A673 (cell line): ENCODE results near the gene RILPL2. TPM values are rescaled to one million over a fixed set of nuclear protein-coding genes. Genes with fewer than 3 reads are reported as not detected.
"Not testable (repeated sequence)": the region's sequence is repeated elsewhere in the genome, so short reads cannot be mapped to it uniquely, and the experiment has no call there.

ENCODE experiments used
- BruUV-seq: library from RNA; stranded (reverse); fragments of 400-500 nt; replicated peaks from 2 replicates; lab custom pipeline; 2021; lab: Mats Ljungman, UMichigan
- CTCF ChIA-PET: fragments of 300-600 bp; sonication (Branson Sonifier 250); formaldehyde crosslinking; loops from one replicate; lab custom pipeline; 2022; ENCODE audit warnings: antibody characterized with exemption; lab: Charles Lee
- POLR2A ChIA-PET: fragments of 300-600 bp; sonication (Branson Sonifier 250); formaldehyde crosslinking; loops from one replicate; lab custom pipeline; 2022; ENCODE audit warnings: antibody characterized with exemption; ENCODE audit not compliant: low non-redundant PET; lab: Charles Lee
- DNase-seq: peaks from one replicate; pipeline ENCODE4 v3.0.0-alpha.2; 2015; ENCODE audit warnings: low spot score
- H3K27ac ChIP-seq: fragments of 200-600 bp; sonication (generic); 2 replicates; pipeline ENCODE4 v1.5.1; 2016; ENCODE audit warnings: mixed run types, low read depth, mild to moderate bottlenecking, mixed read lengths, antibody characterized with exemption, low read length; ENCODE audit not compliant: poor library complexity, severe bottlenecking
- H3K27me3 ChIP-seq: fragments of 200-600 bp; sonication (generic); replicated peaks from 2 replicates; pipeline ENCODE4 v1.6.1; 2017; ENCODE audit warnings: mixed run types, low read depth, mild to moderate bottlenecking, mixed read lengths, antibody characterized with exemption, low read length; ENCODE audit not compliant: insufficient read depth, poor library complexity
- H3K36me3 ChIP-seq: fragments of 200-600 bp; sonication (generic); 2 replicates; pipeline ENCODE4 v1.6.1; 2016; ENCODE audit warnings: mixed run types, mild to moderate bottlenecking, mixed read lengths, antibody characterized with exemption, low read length; ENCODE audit not compliant: insufficient read depth, poor library complexity, severe bottlenecking
- H3K4me1 ChIP-seq: fragments of 200-600 bp; sonication (generic); 2 replicates; pipeline ENCODE4 v1.6.1; 2017; ENCODE audit warnings: mixed run types, mild to moderate bottlenecking, mixed read lengths, antibody characterized with exemption, low read length; ENCODE audit not compliant: insufficient read depth, poor library complexity, severe bottlenecking
- H3K4me3 ChIP-seq: fragments of 200-600 bp; sonication (generic); 2 replicates; pipeline ENCODE4 v1.5.1; 2016; ENCODE audit warnings: low read depth, mixed run types, mild to moderate bottlenecking, mixed read lengths, low read length; ENCODE audit not compliant: poor library complexity, severe bottlenecking
- H3K9me3 ChIP-seq: fragments of 200-600 bp; sonication (generic); 2 replicates; pipeline ENCODE4 v1.6.1; 2016; ENCODE audit warnings: mixed run types, low read depth, mild to moderate bottlenecking, mixed read lengths, antibody characterized with exemption, low read length; ENCODE audit not compliant: poor library complexity, severe bottlenecking
- CTCF ChIP-seq: fragments of 300-800, 200-600 bp; sonication (generic); conservative IDR thresholded peaks from 2 replicates; pipeline ENCODE4 v1.5.1; 2017; ENCODE audit warnings: low read depth, mild to moderate bottlenecking, antibody characterized with exemption, low read length, moderate library complexity, mixed read lengths
- EZH2 ChIP-seq: fragments of 200-600 bp; sonication (generic); IDR thresholded peaks from 2 replicates; pipeline ENCODE4 v1.6.1; 2017; ENCODE audit warnings: borderline replicate concordance, low read depth, mild to moderate bottlenecking, mixed read lengths, antibody characterized with exemption, low read length; ENCODE audit not compliant: poor library complexity, severe bottlenecking
- intact Hi-C: fragments of 100-400 bp; cut with micrococcal nuclease; formaldehyde crosslinking; loops from one replicate; pipeline ENCODE4 v1.10.0; 2022; ENCODE audit not compliant: unreplicated experiment
- total RNA-seq: library from RNA; stranded (reverse); gene quantifications from 2 replicates; pipeline ENCODE4 v1.2.3, GENCODE V29; 2021

Gene RILPL2
- total RNA-seq, 1 experiment from 2014 or later: 1.7 TPM

- H3K27ac ChIP-seq: no peak overlapping the region
- no peaks in the 10 kb centered on the region for H3K27me3 ChIP-seq
- no TSS peak for BruUV-seq
- DNase-seq: no peak
- no peak overlapping the region for H3K4me3 ChIP-seq
- no peaks in the 10 kb centered on the region for H3K36me3 ChIP-seq
- H3K9me3 ChIP-seq: no peaks in the 10 kb centered on the region
- TF ChIP-seq CTCF (no peak), EZH2 (no peak)
- H3K4me1 ChIP-seq: no peaks in the 10 kb centered on the region
- ChIA-PET CTCF (no interaction called here), POLR2A (interaction anchor here (0.7 kb wide), 1 partner anchor 22 kb away, joined by 16 read pairs; no protein-coding TSS in a partner anchor)
- intact Hi-C loops: no loop called here
Measured at GRCh38 chr12:123427036-123427769, 9.3 kb downstream of the RILPL2 start.

GRCh38 chr12:123421314-123421713 is 15.2 kb downstream of the RILPL2 start:
- ChIA-PET CTCF (no interaction called here), POLR2A (no interaction called here)
- Histone ChIP-seq H3K27me3 (no peaks in the 10 kb centered on the region), H3K9me3 (no peaks in the 10 kb centered on the region), H3K36me3 (no peaks in the 10 kb centered on the region), H3K27ac (no peak overlapping the region), H3K4me1 (no peaks in the 10 kb centered on the region), H3K4me3 (no peak overlapping the region)
- no TSS peak for BruUV-seq
- intact Hi-C loops: no loop called here
- no peak for DNase-seq
- TF ChIP-seq CTCF (no peak), EZH2 (no peak)

GRCh38 chr12:123410041-123410412 is 26.5 kb downstream of the RILPL2 start:
- no peaks in the 10 kb centered on the region for H3K27me3 ChIP-seq
- peaks cover 28% of the 10 kb centered on the region for H3K36me3 ChIP-seq
- intact Hi-C loops: no loop called here
- CTCF ChIA-PET: no interaction called here
- TF ChIP-seq CTCF (no peak), EZH2 (no peak)
- H3K4me1 ChIP-seq: no peaks in the 10 kb centered on the region
- H3K27ac ChIP-seq: no peak overlapping the region
- DNase-seq: no peak
- POLR2A ChIA-PET: no interaction called here
- no peak overlapping the region for H3K4me3 ChIP-seq
- BruUV-seq: no TSS peak
- H3K9me3 ChIP-seq: no peaks in the 10 kb centered on the region

- H3K4me3 ChIP-seq, H3K9me3 ChIP-seq, DNase-seq, H3K4me1 ChIP-seq, H3K27me3 ChIP-seq, intact Hi-C loops, H3K27ac ChIP-seq, BruUV-seq, CTCF ChIA-PET: not testable (repeated sequence)
- POLR2A ChIA-PET: interaction anchor here (0.7 kb wide), 1 partner anchor 18 kb away, joined by 13 read pairs; no protein-coding TSS in a partner anchor
- peaks cover 34% of the 10 kb centered on the region for H3K36me3 ChIP-seq
Measured at GRCh38 chr12:123409284-123410040, 27.0 kb downstream of the RILPL2 start.

- BruUV-seq: TSS peak; percentile 55
Measured at GRCh38 chr12:123408619-123409018, 27.9 kb downstream of the RILPL2 start.

More at GRCh38 chr12:123408619-123409018, 27.9 kb downstream of the RILPL2 start:
- H3K27ac ChIP-seq, H3K27me3 ChIP-seq, CTCF ChIA-PET, H3K4me3 ChIP-seq, H3K9me3 ChIP-seq, DNase-seq, H3K4me1 ChIP-seq, intact Hi-C loops, POLR2A ChIA-PET: not testable (repeated sequence)
- peaks cover 42% of the 10 kb centered on the region for H3K36me3 ChIP-seq
